Daoy (cell line): ENCODE measurements around the gene CCL21. TPM values are rescaled to one million over a fixed set of nuclear protein-coding genes. Genes with fewer than 3 reads are reported as not detected.

ENCODE experiments used
- DNase-seq: peaks from one replicate; pipeline ENCODE4 v3.0.0-alpha.2; 2015; ENCODE audit warnings: low read depth
- total RNA-seq: library from RNA; depleted of rRNA; stranded (reverse); fragments of >200 nt; shearing (Covaris generic); gene quantifications from 2 replicates; pipeline ENCODE4 v1.2.3, GENCODE V29; 2014

CCL21 gene
- total RNA-seq, 1 experiment from 2014 or later = not detected

- no peak for DNase-seq
Observed at GRCh38 chr9:34709196-34709978, 549 bp downstream of the CCL21 start.

GRCh38 chr9:34707130-34707529 lies 2.8 kb downstream of the CCL21 start:
- no peak for DNase-seq

GRCh38 chr9:34701769-34702736 lies 7.9 kb downstream of the CCL21 start:
- peak; percentile 83 for DNase-seq

- DNase-seq = peak; percentile 85
Observed at GRCh38 chr9:34701023-34701768, 8.7 kb downstream of the CCL21 start.

DNA sequence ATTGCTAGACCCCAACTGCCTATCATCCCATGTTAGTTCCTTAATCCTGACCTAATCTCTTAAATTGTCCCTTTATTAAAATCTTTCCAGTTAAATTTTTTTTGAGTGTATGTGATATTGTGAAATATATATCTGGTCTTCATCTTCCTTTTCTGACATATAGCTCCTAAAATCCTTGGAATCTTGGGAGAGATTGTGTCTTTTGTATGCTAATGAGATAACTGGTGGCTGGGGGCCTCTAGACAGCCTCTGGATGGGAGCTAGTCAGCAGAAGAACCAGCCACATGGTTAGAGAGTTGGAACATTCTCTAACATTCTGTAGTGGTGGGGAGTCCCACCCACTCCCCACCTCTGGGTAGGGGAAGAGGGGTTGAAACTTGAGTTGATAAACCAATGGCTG lies 15.1 kb downstream of the CCL21 start:
- DNase-seq = no peak

DNA sequence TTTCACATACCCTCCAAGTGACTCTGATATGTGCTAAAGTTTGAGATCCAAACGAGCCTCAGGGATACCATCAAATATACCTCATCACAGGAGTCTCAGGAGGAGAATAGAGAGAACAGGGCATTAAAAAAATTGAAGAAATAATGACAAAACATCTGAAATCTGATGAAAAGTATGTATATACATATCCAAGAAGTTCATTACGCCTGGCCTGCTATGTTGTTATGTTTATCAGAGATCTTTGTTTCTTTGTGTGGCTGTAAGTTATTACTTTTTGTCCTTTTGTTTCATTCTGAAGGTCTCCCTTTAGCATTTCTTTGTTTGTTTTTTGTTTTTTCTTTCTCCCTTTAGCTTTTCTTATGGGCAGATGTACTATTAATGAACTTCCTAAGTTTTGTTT lies 16.4 kb downstream of the CCL21 start:
- no peak for DNase-seq

GRCh38 chr9:34691936-34692315 lies 18.0 kb downstream of the CCL21 start:
- DNase-seq = no peak

- no peak for DNase-seq
Observed at GRCh38 chr9:34690983-34691935, 18.7 kb downstream of the CCL21 start, which contains the start of gene CCL19. Gene CCL19, minus strand, starts transcription at chr9:34691276. Its CDS starts 137 bp downstream, at chr9:34691139.

- DNase-seq = no peak
Observed at GRCh38 chr9:34689512-34689911, 20.4 kb downstream of the CCL21 start.

DNA sequence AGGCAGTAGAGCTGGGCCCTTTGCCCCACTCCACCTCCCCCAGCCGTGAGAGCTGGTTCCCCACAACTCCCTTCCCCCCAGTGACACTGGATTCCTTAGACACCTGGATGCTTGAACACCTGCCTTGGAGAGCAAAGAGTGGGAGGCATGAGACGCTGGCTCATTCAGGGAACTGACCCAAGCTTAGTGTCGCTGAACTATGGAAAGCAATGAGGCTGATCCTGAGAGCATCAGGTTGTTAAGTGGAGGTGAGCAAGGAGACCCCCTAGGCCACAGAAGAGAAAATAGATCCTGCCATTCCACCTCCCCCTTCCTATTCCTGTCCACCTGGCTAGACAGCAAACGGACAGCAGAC lies 20.8 kb downstream of the CCL21 start:
- DNase-seq = no peak

DNA sequence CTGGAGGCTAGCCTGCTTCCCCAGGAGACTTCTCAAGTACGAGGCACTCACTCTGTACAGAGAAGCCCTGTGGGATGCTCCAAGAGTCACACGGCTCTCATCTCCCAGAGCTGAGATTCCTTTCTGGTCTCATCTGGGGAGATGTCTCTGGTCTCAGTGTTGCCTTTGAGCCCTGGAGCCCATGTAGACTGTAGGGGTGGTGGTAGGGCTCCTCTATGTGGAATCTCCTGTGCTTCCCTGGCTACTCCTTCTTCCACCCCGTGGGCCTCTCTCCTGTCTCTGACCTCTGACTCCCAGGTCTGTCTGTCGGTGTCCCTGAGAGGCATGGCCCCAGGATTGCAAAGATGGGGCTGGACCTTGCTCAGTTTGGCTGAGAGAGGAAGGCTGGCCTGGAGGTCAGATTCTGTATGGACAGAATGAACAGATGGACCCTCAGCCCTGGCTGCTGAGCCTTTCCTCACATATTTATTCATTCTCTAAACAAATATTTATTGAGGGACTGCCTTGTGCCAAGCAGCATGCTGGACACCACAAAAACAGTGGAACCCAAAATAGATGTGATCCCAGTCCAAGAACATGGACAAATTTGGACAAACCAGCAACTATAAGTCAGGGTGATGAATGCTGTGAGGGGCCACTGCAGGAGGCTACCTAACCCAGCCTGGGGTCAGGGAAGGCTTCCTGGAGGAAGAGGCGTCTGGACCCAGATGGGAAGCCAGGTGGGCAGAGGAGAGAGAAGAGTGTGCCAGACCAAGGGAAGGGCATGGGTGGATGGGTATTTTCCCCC lies 21.4 kb downstream of the CCL21 start:
- no peak for DNase-seq

DNA sequence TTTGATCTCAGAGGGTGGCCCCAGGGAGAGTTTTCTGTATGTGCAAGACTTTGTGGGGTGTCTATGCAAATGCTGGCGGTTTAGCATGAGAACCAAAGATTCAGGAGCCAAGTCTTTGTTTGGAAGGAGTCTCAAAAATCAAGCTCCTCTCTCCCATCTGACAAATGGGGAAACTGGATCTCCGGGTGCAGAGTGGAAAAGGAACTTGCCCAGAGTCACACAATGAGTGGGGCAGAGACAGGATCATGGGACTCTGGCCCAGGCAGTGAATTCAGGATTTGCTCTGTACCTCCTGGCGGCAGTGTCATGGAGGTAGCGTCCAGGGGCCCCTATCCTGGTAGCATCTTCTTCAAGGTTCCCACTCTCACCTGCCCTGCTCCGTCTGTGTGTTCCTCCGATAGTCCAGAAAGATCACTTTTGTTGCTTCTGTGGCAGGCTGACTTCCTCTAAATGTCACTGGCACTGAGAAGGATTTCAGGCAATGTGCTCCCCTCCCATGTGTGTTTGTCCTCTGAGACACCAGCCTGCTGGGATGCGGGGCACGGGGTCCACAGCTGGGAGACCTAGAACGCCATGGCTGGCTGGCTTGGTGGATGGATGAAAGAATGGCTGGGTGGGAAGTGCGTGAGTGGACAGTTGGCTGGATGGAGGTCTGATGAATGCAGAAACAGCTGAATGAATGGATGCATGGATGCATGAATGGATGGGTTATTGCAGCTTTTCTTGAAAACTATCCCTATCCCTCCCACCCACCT lies 22.5 kb downstream of the CCL21 start:
- no peak for DNase-seq

- no peak for DNase-seq
Observed at GRCh38 chr9:34686732-34687131, 23.2 kb downstream of the CCL21 start.

- DNase-seq = no peak
Observed at GRCh38 chr9:34686231-34686630, 23.7 kb downstream of the CCL21 start.

- no peak for DNase-seq
Observed at GRCh38 chr9:34685591-34685990, 24.3 kb downstream of the CCL21 start.

DNA sequence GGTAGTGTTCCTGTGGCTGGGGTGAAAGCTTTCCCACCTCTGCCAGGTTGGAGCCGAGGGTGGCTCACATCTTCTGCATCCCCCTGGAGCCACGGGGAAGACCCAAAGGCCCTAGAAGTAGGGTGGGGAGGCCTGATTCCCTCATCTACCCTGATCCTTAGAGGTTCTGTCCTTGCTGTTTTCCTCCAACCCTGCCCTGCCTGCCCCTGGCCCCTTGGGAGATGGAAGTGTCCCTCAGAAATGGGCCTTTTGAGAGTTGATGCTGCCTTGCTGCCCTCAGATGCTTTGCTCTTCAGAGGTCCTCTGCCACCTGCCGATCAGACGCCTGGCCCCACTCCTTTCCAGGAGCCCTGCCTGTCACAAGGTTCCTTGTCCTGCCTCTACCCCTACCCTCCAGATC lies 25.1 kb downstream of the CCL21 start:
- DNase-seq = no peak

DNA sequence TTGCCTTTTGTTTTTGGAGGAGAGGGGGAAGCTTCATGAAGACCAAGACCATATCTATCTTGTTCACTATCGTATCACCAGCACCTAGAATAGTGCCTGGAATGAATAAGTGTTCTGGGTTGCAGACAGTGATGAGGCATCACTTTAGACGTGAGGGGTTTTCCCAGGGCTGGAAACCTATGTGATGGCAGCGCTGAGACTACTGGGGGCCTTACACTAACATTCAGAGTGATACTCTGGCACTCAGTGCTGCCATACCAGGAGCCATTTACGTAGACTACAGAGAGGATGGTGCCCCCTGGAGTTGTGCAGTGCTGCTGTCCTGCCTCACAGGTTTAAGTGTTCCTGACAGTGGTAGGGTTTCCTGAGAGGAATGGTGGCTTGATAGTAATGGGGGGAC lies 25.8 kb downstream of the CCL21 start:
- no peak for DNase-seq

DNA sequence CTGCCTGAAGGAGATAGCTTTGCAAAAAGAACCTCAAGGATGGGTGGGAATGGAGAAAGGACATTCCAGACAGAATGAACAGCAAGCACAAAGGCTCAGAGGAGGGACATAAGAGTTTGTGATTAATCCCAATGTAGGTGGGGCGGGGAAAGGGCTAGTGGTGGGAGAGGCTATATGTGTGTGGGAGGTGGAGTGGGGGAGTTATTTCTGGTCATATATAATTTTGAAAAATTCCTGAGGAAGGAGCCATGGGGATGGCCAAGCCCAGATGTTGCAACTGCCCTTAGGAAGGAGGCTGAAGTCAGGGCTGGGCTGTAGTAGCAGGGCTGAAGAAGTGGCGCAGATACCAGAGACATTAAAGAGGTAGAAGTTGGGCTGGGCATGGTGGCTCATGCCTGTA lies 34.1 kb downstream of the CCL21 start:
- no peak for DNase-seq

DNA sequence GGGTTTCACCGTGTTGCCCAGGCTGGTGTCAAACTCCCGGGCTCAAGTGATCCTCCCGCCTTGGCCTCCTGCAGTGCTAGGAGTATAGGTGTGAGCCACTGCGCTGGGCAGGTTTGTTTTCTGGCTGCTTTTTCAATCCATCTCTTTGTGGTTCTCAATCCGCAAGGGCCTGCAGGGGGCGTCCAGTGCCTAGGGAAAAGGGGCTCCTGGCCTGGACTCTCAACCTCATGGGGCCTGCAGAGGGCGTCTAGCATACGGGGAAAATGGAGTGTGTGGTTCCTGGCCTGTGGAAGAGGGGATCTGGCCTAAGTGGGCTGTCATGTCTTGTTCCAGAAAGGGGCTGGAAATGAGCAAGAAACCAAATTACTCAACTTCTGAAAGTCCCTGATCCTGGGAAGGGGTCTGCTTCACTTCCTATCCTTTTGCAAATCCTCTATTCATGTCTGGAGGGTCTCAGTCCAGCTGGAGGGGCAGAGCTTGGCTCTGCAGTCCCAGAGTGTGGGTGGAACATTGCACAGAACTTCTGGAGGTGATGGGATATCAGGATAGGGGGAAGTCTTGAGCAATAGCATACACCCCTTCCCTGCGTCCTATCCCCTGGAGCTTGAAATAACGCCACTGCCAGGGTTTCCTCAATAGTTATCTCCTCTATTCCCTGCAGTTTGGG lies 34.8 kb downstream of the CCL21 start:
- peak; percentile 80 for DNase-seq
